ENCODE data around the gene SPART.

Gene SPART

GRCh38 chr13:36359301-36359950 is 13.2 kb upstream of the SPART start:
- no peak for TF ChIP-seq CTCF (IDR thresholded peaks at IDR 0.05)

GRCh38 chr13:36358175-36358718 is 12.1 kb upstream of the SPART start:
- TF ChIP-seq CTCF (IDR thresholded peaks at IDR 0.05), result no peak

DNA sequence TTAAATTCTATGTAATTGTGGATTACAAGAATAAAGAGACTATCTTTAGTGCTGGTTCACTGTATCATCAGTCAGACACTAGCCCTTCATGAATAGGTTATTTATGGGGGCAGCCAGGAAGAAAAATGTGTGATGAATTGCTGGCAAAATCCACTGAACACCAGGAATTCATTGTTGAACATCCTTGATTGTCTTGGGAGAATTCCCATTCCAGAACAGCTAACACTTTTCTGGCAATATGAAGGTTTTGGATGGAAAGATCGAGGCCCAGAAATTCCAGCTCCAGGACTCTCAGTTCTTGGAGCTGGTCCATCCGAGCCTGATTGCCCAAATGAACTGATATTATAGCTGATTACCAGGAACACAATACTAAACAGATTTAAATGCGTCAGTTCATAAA is 11.5 kb upstream of the SPART start:
- TF ChIP-seq CTCF (IDR thresholded peaks at IDR 0.05), result no peak

DNA sequence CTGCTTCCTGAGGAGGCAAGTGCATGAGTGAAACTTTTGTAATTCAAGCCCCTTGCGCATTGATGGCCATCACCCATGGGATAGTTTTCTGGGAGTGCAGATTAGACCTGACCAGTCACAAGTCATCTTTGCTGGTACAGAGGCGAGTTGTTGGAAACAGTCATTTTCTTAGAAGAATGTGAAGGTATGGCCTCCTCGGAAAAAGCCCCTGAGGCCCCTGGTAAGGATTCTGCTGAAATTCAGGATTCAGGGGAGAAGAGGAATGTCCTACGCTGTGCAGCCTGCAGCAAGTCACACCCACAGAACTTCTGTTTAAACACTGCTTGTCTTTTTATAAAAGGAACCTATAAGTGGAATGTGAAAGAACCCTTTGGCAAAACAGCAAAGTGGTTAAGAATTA is 11.0 kb upstream of the SPART start:
- no peak for TF ChIP-seq CTCF (IDR thresholded peaks at IDR 0.05)

DNA sequence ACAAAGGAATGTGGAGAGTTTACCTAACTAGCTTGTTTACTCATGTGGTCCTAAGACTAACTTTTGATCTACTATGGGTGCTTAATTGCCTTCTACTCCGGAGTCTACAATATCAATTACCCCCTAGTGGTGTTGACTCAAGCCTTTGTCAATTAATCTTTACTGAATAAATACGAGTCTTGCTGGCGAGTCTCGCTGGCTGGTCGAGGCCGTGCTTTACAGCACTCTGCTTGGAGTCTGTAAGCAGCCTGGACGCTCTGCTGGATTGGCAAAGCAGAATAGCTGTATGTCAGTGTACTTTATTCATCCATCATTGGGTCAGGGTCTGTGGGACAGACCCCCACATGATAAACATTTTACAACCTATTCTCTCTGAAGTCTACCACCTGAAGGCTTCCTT is 9.9 kb upstream of the SPART start:
- no peak for TF ChIP-seq CTCF (IDR thresholded peaks at IDR 0.05)

GRCh38 chr13:36355632-36356031 is 9.4 kb upstream of the SPART start:
- no peak for TF ChIP-seq CTCF (IDR thresholded peaks at IDR 0.05)

GRCh38 chr13:36354842-36355623 is 8.8 kb upstream of the SPART start:
- TF ChIP-seq CTCF (IDR thresholded peaks at IDR 0.05), result no peak

Measured in LNCAP (cell line).